HepG2 (cell line): ENCODE results near the gene CHD9. TPM values are rescaled to one million over a fixed set of nuclear protein-coding genes. Genes with fewer than 3 reads are reported as not detected.
A peak's percentile ranks its signal among the peaks of the same experiment; 100 is the strongest.

ENCODE experiments used
- AGO2 ChIP-seq: fragments of 200-400 bp; formaldehyde crosslinking; optimal IDR thresholded peaks from 2 replicates; pipeline ENCODE3; 2017; ENCODE audit warnings: mild to moderate bottlenecking, low read depth, low read length, moderate library complexity
- RBFOX2 ChIP-seq: fragments of 200-400 bp; formaldehyde crosslinking; IDR thresholded peaks from 2 replicates; pipeline ENCODE4 v1.6.1; 2017; ENCODE audit warnings: low read depth, mild to moderate bottlenecking, low read length
- RCOR2 ChIP-seq: IDR thresholded peaks from 2 replicates; pipeline ENCODE4 v1.6.1; 2016; ENCODE audit warnings: missing biosample characterization, missing genetic modification reagents
- SIN3A ChIP-seq: IDR thresholded peaks from 2 replicates; pipeline ENCODE4 v1.6.1; 2011; ENCODE audit warnings: low read depth, mild to moderate bottlenecking, control low read depth, low read length, borderline replicate concordance
- SKIL ChIP-seq: sonication (generic); formaldehyde crosslinking; IDR thresholded peaks from 2 replicates; pipeline ENCODE4 v1.8.0; 2022; ENCODE audit warnings: missing genetic modification reagents, mild to moderate bottlenecking, moderate library complexity, borderline replicate concordance
- ZNF343 ChIP-seq: sonication (generic); formaldehyde crosslinking; IDR thresholded peaks from 2 replicates; pipeline ENCODE4 v1.4.0; 2020; ENCODE audit warnings: mild to moderate bottlenecking, missing genetic modification reagents
- ZNF430 ChIP-seq: sonication (generic); formaldehyde crosslinking; IDR thresholded peaks from 2 replicates; pipeline ENCODE4 v1.9.0; 2021; ENCODE audit warnings: mild to moderate bottlenecking, missing genetic modification reagents
- ZNF776 ChIP-seq: sonication (generic); formaldehyde crosslinking; IDR thresholded peaks from 2 replicates; pipeline ENCODE4 v1.4.0; 2020; ENCODE audit warnings: mild to moderate bottlenecking, missing genetic modification reagents
- polyA plus RNA-seq, 8 experiments: library from polyadenylated mRNA; depleted of rRNA in 3 of 8; stranded (reverse) in 7 of 8; unstranded in 1 of 8; fragments of >200 nt; fragmentation: Illumina TruSeq in 4 of 8; extraction: Trizol in 4 of 8; gene quantifications; 2 replicates each; pipeline versions ENCODE4 v1.2.1 to v1.2.3, GENCODE V29; 2011 to 2016; ENCODE audit warnings: low read depth in 4 of 8, missing spikeins in 1 of 8, mixed read lengths in 1 of 8; ENCODE audit not compliant: insufficient read depth in 1 of 8
- total RNA-seq, 5 experiments: library from RNA; depleted of rRNA; stranded (reverse); fragments of >200 nt; fragmentation: Illumina TruSeq; extraction: Trizol; gene quantifications; 2 replicates each; pipeline ENCODE4 v1.2.3, GENCODE V29; 2016; ENCODE audit warnings: low read depth in 1 of 5
- TF ChIP-seq, protein P1 (sequence below): IDR thresholded peaks from 2 replicates; pipeline ENCODE4 v1.6.1; 2016; ENCODE audit warnings: low read depth, missing genetic modification reagents, missing compliant biosample characterization
- TF ChIP-seq, protein P2 (sequence below): sonication (generic); formaldehyde crosslinking; IDR thresholded peaks from 2 replicates; pipeline ENCODE4 v1.5.0; 2020; ENCODE audit warnings: mild to moderate bottlenecking, missing genetic modification reagents

Gene CHD9
- total and polyA plus RNA-seq, 2 of the 13 experiments (the other 11 are each of a cell fraction or from before 2014, with no cell fraction given), result 23.4 to 27.7 TPM

DNA sequence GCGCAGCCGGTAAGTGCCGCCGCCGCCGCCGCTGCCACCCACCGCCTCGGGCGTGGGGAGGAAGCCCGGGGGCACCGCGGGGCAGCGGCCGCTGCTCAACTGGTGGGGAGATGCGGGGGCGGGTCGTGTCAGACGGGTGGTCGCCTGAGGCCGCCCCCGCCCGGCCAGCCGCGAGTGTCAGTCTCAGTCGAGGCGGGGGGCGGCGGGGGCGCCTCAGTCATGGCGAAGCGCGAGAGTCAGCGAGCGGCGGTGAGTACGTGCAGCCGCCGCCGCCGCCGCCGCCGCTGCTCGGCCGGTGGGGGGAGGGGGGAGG, 76.2 kb downstream of the CHD9 start (continued):
- TF ChIP-seq SKIL (0 out of 2 replicates have a peak, but pooled peaks have one; percentile 7), RCOR2 (CRISPR knock-in tag) (no peak), AGO2 (peak; percentile 66), ZNF430 (0 out of 2 replicates have a peak, but pooled peaks have one; percentile 4), RBFOX2 (peak; percentile 8; the same call in 1 of the 2 replicates), SIN3A (0 out of 2 replicates have a peak, but pooled peaks have one; percentile 1), ZNF776 (0 out of 2 replicates have a peak, but pooled peaks have one; percentile 5), ZNF343 (CRISPR knock-in tag) (0 out of 2 replicates have a peak, but pooled peaks have one; percentile 12)
- TF ChIP-seq, protein P1, sequence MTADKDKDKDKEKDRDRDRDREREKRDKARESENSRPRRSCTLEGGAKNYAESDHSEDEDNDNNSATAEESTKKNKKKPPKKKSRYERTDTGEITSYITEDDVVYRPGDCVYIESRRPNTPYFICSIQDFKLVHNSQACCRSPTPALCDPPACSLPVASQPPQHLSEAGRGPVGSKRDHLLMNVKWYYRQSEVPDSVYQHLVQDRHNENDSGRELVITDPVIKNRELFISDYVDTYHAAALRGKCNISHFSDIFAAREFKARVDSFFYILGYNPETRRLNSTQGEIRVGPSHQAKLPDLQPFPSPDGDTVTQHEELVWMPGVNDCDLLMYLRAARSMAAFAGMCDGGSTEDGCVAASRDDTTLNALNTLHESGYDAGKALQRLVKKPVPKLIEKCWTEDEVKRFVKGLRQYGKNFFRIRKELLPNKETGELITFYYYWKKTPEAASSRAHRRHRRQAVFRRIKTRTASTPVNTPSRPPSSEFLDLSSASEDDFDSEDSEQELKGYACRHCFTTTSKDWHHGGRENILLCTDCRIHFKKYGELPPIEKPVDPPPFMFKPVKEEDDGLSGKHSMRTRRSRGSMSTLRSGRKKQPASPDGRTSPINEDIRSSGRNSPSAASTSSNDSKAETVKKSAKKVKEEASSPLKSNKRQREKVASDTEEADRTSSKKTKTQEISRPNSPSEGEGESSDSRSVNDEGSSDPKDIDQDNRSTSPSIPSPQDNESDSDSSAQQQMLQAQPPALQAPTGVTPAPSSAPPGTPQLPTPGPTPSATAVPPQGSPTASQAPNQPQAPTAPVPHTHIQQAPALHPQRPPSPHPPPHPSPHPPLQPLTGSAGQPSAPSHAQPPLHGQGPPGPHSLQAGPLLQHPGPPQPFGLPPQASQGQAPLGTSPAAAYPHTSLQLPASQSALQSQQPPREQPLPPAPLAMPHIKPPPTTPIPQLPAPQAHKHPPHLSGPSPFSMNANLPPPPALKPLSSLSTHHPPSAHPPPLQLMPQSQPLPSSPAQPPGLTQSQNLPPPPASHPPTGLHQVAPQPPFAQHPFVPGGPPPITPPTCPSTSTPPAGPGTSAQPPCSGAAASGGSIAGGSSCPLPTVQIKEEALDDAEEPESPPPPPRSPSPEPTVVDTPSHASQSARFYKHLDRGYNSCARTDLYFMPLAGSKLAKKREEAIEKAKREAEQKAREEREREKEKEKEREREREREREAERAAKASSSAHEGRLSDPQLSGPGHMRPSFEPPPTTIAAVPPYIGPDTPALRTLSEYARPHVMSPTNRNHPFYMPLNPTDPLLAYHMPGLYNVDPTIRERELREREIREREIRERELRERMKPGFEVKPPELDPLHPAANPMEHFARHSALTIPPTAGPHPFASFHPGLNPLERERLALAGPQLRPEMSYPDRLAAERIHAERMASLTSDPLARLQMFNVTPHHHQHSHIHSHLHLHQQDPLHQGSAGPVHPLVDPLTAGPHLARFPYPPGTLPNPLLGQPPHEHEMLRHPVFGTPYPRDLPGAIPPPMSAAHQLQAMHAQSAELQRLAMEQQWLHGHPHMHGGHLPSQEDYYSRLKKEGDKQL (CRISPR knock-in tag), result 0 out of 2 replicates have a peak, but pooled peaks have one; percentile 0
- TF ChIP-seq, protein P2, sequence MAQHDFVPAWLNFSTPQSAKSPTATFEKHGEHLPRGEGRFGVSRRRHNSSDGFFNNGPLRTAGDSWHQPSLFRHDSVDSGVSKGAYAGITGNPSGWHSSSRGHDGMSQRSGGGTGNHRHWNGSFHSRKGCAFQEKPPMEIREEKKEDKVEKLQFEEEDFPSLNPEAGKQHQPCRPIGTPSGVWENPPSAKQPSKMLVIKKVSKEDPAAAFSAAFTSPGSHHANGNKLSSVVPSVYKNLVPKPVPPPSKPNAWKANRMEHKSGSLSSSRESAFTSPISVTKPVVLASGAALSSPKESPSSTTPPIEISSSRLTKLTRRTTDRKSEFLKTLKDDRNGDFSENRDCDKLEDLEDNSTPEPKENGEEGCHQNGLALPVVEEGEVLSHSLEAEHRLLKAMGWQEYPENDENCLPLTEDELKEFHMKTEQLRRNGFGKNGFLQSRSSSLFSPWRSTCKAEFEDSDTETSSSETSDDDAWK (CRISPR knock-in tag), result no peak
